ENCODE results near the gene DYNC2I2.

DYNC2I2 gene

DNA sequence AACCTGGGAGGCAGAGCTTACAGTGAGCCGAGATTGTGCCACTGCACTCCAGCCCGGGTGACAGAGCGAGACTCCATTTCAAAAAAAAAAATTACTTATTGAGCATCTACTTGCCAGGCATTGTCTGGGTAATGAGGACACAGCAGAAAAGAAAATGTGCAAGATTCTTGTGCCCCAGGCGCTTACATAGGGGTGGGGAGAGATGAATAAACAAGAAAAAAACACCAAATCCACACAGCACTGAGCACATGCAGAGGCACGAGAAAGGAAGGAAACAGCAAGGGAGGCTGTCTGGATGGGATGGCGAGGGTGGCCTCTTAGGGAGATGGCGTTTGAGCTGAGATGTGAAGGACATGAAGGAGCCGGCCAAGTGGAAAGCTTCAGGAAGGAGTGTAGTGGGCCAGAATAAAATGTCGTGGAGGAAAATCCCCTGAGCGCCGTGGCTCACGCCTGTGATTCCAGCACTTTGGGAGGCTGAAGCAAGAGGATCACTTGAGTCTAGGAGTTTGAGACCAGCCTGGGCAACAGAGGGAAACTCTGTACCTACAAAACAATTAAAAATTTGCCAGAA, 13.9 kb downstream of the DYNC2I2 start:
- H3K9ac ChIP-seq (ENCODE audit: low read depth, low read length, poor library complexity, severe bottlenecking) = no peak overlapping the region
- H3K27me3 ChIP-seq (ENCODE audit: insufficient read depth, low read length, poor library complexity, severe bottlenecking) = no peaks in the 10 kb centered on the region
- H3K9me2 ChIP-seq (replicated peaks; ENCODE audit: low read depth, low read length) = no peaks in the 10 kb centered on the region
- TF ChIP-seq EZH2phosphoT487 (IDR thresholded peaks at IDR 0.05; ENCODE audit: borderline replicate concordance) = no peak
- TF ChIP-seq, protein P1, sequence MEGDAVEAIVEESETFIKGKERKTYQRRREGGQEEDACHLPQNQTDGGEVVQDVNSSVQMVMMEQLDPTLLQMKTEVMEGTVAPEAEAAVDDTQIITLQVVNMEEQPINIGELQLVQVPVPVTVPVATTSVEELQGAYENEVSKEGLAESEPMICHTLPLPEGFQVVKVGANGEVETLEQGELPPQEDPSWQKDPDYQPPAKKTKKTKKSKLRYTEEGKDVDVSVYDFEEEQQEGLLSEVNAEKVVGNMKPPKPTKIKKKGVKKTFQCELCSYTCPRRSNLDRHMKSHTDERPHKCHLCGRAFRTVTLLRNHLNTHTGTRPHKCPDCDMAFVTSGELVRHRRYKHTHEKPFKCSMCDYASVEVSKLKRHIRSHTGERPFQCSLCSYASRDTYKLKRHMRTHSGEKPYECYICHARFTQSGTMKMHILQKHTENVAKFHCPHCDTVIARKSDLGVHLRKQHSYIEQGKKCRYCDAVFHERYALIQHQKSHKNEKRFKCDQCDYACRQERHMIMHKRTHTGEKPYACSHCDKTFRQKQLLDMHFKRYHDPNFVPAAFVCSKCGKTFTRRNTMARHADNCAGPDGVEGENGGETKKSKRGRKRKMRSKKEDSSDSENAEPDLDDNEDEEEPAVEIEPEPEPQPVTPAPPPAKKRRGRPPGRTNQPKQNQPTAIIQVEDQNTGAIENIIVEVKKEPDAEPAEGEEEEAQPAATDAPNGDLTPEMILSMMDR (conservative IDR thresholded peaks at IDR 0.05; ENCODE audit: low read length) = no peak
- H2AFZ ChIP-seq (ENCODE audit: low read length) = no peak overlapping the region
- no peak overlapping the region for H3K4me3 ChIP-seq (ENCODE audit: low read length, poor library complexity, severe bottlenecking)
- H3K4me2 ChIP-seq (ENCODE audit: low read depth, low read length, poor library complexity, severe bottlenecking) = no peak overlapping the region
- H4K20me1 ChIP-seq (ENCODE audit: insufficient read depth, low read length, poor library complexity, severe bottlenecking) = no peaks in the 10 kb centered on the region
- H3K36me3 ChIP-seq (ENCODE audit: insufficient read depth, low read length) = no peaks in the 10 kb centered on the region; the same call in 1 of the 2 replicates
- H3K9me3 ChIP-seq (ENCODE audit: insufficient read depth, low read depth, low read length) = no peaks in the 10 kb centered on the region
- H3F3A ChIP-seq (ENCODE audit: low read depth) = no peaks in the 10 kb centered on the region
- peaks cover 6% of the 10 kb centered on the region for H3K4me1 ChIP-seq (ENCODE audit: insufficient read depth, low read length, poor library complexity, severe bottlenecking)
- H3K79me2 ChIP-seq (ENCODE audit: insufficient read depth, low read length) = no peaks in the 10 kb centered on the region

DNA sequence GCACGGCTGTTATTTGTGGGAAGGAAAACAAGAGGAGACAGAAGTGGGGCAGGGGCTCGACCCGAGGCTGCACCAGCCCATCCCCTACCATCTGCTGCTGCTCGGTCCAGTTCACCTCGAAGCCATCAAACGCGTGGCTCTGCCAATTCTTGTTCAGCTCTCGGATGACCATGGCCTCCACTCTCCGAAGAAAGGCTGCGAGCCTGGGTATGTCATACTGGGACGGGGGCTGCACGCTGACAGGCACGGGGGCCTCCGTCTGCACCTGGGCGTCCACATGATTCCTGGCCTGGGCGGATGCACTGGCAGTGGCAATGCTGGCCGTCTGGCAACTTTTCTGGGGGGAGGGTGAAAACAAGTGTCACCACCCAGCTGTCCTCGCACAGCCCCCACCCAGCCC, 16.0 kb downstream of the DYNC2I2 start:
- no peaks in the 10 kb centered on the region for H3K79me2 ChIP-seq (ENCODE audit: insufficient read depth, low read length)
- no peak overlapping the region for H3K4me2 ChIP-seq (ENCODE audit: low read depth, low read length, poor library complexity, severe bottlenecking)
- no peaks in the 10 kb centered on the region; the same call in 1 of the 2 replicates for H3K36me3 ChIP-seq (ENCODE audit: insufficient read depth, low read length)
- no peaks in the 10 kb centered on the region for H4K20me1 ChIP-seq (ENCODE audit: insufficient read depth, low read length, poor library complexity, severe bottlenecking)
- TF ChIP-seq EZH2phosphoT487 (IDR thresholded peaks at IDR 0.05; ENCODE audit: borderline replicate concordance) = no peak
- TF ChIP-seq, protein P1 (conservative IDR thresholded peaks at IDR 0.05; ENCODE audit: low read length) = no peak
- no peaks in the 10 kb centered on the region for H3K9me3 ChIP-seq (ENCODE audit: insufficient read depth, low read depth, low read length)
- no peaks in the 10 kb centered on the region for H3F3A ChIP-seq (ENCODE audit: low read depth)
- no peaks in the 10 kb centered on the region for H3K27me3 ChIP-seq (ENCODE audit: insufficient read depth, low read length, poor library complexity, severe bottlenecking)
- H3K4me1 ChIP-seq (ENCODE audit: insufficient read depth, low read length, poor library complexity, severe bottlenecking) = peaks cover 6% of the 10 kb centered on the region
- no peaks in the 10 kb centered on the region for H3K9me2 ChIP-seq (replicated peaks; ENCODE audit: low read depth, low read length)
- H3K4me3 ChIP-seq (ENCODE audit: low read length, poor library complexity, severe bottlenecking) = no peak overlapping the region
- H2AFZ ChIP-seq (ENCODE audit: low read length) = no peak overlapping the region
- no peak overlapping the region for H3K9ac ChIP-seq (ENCODE audit: low read depth, low read length, poor library complexity, severe bottlenecking)

DNA sequence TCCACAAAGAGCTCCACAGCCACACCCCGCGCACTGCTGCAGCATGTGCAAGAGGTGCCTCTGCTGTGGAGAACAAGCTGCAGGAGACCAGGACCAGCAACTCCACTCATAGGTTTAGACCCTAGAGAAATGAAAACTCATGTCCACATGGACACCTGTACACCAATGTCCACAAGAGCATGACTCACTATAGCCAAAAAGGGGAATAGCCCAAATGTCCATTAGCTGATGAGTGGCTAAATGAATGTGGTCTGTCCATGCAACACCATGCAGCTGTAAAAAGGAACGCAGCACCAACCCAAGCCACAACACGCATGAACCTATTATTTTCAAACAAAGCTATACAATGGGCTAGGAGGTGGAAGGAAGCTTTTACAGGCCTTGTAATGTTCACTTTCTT, 18.1 kb downstream of the DYNC2I2 start:
- Histone ChIP-seq H2AFZ (ENCODE audit: low read length) (no peak overlapping the region), H4K20me1 (ENCODE audit: insufficient read depth, low read length, poor library complexity, severe bottlenecking) (no peaks in the 10 kb centered on the region), H3K9me2 (replicated peaks; ENCODE audit: low read depth, low read length) (no peaks in the 10 kb centered on the region), H3K9me3 (ENCODE audit: insufficient read depth, low read depth, low read length) (no peaks in the 10 kb centered on the region), H3K4me3 (ENCODE audit: low read length, poor library complexity, severe bottlenecking) (no peak overlapping the region), H3K9ac (ENCODE audit: low read depth, low read length, poor library complexity, severe bottlenecking) (no peak overlapping the region), H3K79me2 (ENCODE audit: insufficient read depth, low read length) (no peaks in the 10 kb centered on the region), H3K27me3 (ENCODE audit: insufficient read depth, low read length, poor library complexity, severe bottlenecking) (no peaks in the 10 kb centered on the region), H3K4me1 (ENCODE audit: insufficient read depth, low read length, poor library complexity, severe bottlenecking) (peaks cover 1% of the 10 kb centered on the region), H3K36me3 (ENCODE audit: insufficient read depth, low read length) (peaks cover 7% of the 10 kb centered on the region; the same call in 1 of the 2 replicates), H3K4me2 (ENCODE audit: low read depth, low read length, poor library complexity, severe bottlenecking) (no peak overlapping the region), H3F3A (ENCODE audit: low read depth) (no peaks in the 10 kb centered on the region)
- no peak for TF ChIP-seq EZH2phosphoT487 (IDR thresholded peaks at IDR 0.05; ENCODE audit: borderline replicate concordance)
- TF ChIP-seq, protein P1 (conservative IDR thresholded peaks at IDR 0.05; ENCODE audit: low read length) = no peak
